Measurements from ENCODE around the gene R3HCC1L.

DNA sequence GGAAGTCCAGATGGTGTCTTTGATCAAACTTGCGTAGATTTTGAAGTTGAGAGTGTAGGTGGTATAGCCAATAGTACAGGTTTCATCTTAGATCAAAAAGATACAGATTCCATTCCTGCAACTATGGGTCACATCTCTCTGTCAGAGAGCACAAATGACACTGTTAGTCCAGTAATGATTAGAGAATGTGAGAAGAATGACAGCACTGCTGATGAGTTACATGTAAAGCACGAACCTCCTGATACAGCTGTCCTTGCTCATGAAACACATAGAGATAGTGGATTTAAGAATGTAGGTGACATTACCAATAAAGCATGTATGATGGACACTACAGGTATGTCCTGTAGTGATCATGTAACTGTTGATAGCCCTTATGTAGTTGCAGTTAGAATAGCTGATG, 74.5 kb downstream of the R3HCC1L start:
- no peak for TF ChIP-seq POLR2A (IDR thresholded peaks at IDR 0.05; ENCODE audit: extremely low read depth, insufficient read length)
- TF ChIP-seq MAX (IDR thresholded peaks at IDR 0.05; ENCODE audit: low read depth, low read length): no peak
- no peak for TF ChIP-seq CTCF (IDR thresholded peaks at IDR 0.05; ENCODE audit: low read depth, low read length)

Data from NB4 (cell line).